NCI-H1694 treated with DMSO at 0.1 percent for 48 hours (cell line): Measurements from ENCODE around the gene PARP1.
A peak's percentile ranks its signal among the peaks of the same experiment; 100 is the strongest.

Experiments used
- DNase-seq: peaks from one replicate; lab custom pipeline; 2025; lab: John Stamatoyannopoulos, UW

Gene PARP1

GRCh38 chr1:226373376-226373775, 34.5 kb downstream of the PARP1 start:
- no peak for DNase-seq

GRCh38 chr1:226372885-226373284, 35.0 kb downstream of the PARP1 start:
- DNase-seq, result no peak

GRCh38 chr1:226371866-226372490, 35.9 kb downstream of the PARP1 start:
- DNase-seq, result no peak

- DNase-seq, result no peak
These were observed 36.7 kb downstream of the PARP1 start for GRCh38 chr1:226371027-226371694.

- no peak for DNase-seq
These were observed 37.6 kb downstream of the PARP1 start for GRCh38 chr1:226370144-226370923.

GRCh38 chr1:226369110-226369509, 38.8 kb downstream of the PARP1 start:
- DNase-seq, result no peak

- DNase-seq, result peak; percentile 76
These were observed 41.6 kb downstream of the PARP1 start for GRCh38 chr1:226366290-226366689.

- no peak for DNase-seq
These were observed 42.1 kb downstream of the PARP1 start for GRCh38 chr1:226365831-226366231.

GRCh38 chr1:226364901-226365565, 42.9 kb downstream of the PARP1 start:
- no peak for DNase-seq

- DNase-seq, result no peak
These were observed 43.4 kb downstream of the PARP1 start for GRCh38 chr1:226364514-226364899.

- DNase-seq, result no peak
These were observed 43.9 kb downstream of the PARP1 start for GRCh38 chr1:226363801-226364513.

- DNase-seq, result no peak
These were observed 44.9 kb downstream of the PARP1 start for GRCh38 chr1:226362891-226363447.

- DNase-seq, result no peak
These were observed 45.5 kb downstream of the PARP1 start for GRCh38 chr1:226362361-226362760.

- no peak for DNase-seq
These were observed 47.7 kb downstream of the PARP1 start for GRCh38 chr1:226360106-226360746.

- no peak for DNase-seq
These were observed 50.5 kb downstream of the PARP1 start for GRCh38 chr1:226357416-226357815.

- DNase-seq, result peak; percentile 29
These were observed 52.0 kb downstream of the PARP1 start for GRCh38 chr1:226355669-226356551.

GRCh38 chr1:226355016-226355415, 52.9 kb downstream of the PARP1 start:
- no peak for DNase-seq

GRCh38 chr1:226353698-226354525, 54.0 kb downstream of the PARP1 start:
- DNase-seq, result no peak

GRCh38 chr1:226351709-226352108, 56.2 kb downstream of the PARP1 start:
- no peak for DNase-seq
